Bronchial epithelial cell (primary cell): ENCODE measurements around the gene DCAF12. TPM values are rescaled to one million over a fixed set of nuclear protein-coding genes. Genes with fewer than 3 reads are reported as not detected.

Source experiments
- DNase-seq: peaks from one replicate; pipeline ENCODE4 v3.0.0-alpha.2; 2010; ENCODE audit warnings: low read depth
- FAIRE-seq: peaks from 2 replicates; lab custom pipeline; 2011; peaks lifted over from hg19 to GRCh38; lab: Jason Lieb, UNC
- H3K27me3 ChIP-seq: 2 replicates; pipeline ENCODE4 v1.5.1; 2011; ENCODE audit warnings: low read length; ENCODE audit not compliant: control insufficient read depth, insufficient read depth
- H3K36me3 ChIP-seq: 2 replicates; pipeline ENCODE4 v1.5.1; 2011; ENCODE audit warnings: low read length; ENCODE audit not compliant: control insufficient read depth, insufficient read depth
- H3K4me3 ChIP-seq: 2 replicates; pipeline ENCODE4 v1.5.1; 2011; ENCODE audit warnings: mild to moderate bottlenecking, low read depth, low read length, control low read depth
- total RNA-seq: library from RNA; depleted of rRNA; stranded (reverse); fragments of >200 nt; gene quantifications from 2 replicates; pipeline ENCODE4 v1.2.1, GENCODE V29; 2014
- TF ChIP-seq, protein P1 (sequence below): IDR thresholded peaks from 2 replicates; pipeline ENCODE4 v1.5.1; 2011; ENCODE audit warnings: mild to moderate bottlenecking, moderate library complexity, low read length, control low read depth, inconsistent platforms; ENCODE audit not compliant: insufficient read depth, severe bottlenecking

Gene DCAF12
- total RNA-seq, 1 donor from 2014 or later, result 15.3 TPM

DNA sequence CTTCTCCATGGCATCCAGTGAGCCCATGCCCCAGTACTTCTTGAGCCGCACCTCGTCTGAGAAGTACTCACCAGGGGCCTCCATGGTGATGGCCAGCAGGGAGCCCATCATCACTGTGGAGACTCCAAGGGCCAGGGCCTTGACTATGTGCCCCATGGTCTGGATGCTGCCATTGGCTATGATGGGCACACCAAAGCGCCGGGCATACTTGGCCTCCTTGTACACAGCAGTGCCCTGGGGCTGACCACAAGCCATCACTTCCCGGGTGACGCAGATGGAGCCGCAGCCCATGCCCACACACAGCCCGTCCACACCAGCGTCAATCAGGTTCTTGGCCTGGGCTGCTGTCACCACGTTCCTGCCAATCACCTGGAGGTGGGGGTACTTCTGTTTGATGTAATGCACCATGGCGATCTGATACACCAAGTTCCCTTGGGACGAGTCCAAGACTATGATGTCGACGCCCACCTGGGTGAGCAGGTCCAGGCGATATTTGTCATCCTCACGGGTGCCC is 7.0 kb upstream of the DCAF12 start:
- H3K36me3 ChIP-seq, result no peaks in the 10 kb centered on the region
- H3K27me3 ChIP-seq, result no peaks in the 10 kb centered on the region
- no peak for FAIRE-seq
- TF ChIP-seq, protein P1, sequence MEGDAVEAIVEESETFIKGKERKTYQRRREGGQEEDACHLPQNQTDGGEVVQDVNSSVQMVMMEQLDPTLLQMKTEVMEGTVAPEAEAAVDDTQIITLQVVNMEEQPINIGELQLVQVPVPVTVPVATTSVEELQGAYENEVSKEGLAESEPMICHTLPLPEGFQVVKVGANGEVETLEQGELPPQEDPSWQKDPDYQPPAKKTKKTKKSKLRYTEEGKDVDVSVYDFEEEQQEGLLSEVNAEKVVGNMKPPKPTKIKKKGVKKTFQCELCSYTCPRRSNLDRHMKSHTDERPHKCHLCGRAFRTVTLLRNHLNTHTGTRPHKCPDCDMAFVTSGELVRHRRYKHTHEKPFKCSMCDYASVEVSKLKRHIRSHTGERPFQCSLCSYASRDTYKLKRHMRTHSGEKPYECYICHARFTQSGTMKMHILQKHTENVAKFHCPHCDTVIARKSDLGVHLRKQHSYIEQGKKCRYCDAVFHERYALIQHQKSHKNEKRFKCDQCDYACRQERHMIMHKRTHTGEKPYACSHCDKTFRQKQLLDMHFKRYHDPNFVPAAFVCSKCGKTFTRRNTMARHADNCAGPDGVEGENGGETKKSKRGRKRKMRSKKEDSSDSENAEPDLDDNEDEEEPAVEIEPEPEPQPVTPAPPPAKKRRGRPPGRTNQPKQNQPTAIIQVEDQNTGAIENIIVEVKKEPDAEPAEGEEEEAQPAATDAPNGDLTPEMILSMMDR, result no peak
- no peak overlapping the region for H3K4me3 ChIP-seq
- DNase-seq, result no peak

DNA sequence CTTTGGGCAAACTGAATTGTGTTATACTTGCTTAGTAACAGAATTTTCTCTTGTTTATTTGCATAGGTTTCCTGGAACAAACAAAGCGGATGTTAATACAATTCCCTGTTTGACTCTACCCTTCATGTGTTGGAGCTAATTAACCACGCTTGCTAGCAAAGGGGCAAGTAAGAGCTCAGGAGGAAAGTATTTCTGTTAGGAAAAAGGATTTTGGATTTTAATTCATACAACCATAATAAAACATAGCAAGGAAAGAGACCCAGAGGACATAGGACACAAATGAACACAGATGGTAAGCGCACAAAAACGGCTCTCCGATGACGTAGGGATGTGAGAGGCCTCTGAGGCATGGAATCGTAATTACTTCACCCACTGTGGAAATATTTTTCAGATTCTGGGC is 5.1 kb upstream of the DCAF12 start:
- H3K4me3 ChIP-seq, result no peak overlapping the region
- H3K36me3 ChIP-seq, result no peaks in the 10 kb centered on the region
- no peak for DNase-seq
- H3K27me3 ChIP-seq, result no peaks in the 10 kb centered on the region
- TF ChIP-seq, protein P1, result no peak
- FAIRE-seq, result no peak

DNA sequence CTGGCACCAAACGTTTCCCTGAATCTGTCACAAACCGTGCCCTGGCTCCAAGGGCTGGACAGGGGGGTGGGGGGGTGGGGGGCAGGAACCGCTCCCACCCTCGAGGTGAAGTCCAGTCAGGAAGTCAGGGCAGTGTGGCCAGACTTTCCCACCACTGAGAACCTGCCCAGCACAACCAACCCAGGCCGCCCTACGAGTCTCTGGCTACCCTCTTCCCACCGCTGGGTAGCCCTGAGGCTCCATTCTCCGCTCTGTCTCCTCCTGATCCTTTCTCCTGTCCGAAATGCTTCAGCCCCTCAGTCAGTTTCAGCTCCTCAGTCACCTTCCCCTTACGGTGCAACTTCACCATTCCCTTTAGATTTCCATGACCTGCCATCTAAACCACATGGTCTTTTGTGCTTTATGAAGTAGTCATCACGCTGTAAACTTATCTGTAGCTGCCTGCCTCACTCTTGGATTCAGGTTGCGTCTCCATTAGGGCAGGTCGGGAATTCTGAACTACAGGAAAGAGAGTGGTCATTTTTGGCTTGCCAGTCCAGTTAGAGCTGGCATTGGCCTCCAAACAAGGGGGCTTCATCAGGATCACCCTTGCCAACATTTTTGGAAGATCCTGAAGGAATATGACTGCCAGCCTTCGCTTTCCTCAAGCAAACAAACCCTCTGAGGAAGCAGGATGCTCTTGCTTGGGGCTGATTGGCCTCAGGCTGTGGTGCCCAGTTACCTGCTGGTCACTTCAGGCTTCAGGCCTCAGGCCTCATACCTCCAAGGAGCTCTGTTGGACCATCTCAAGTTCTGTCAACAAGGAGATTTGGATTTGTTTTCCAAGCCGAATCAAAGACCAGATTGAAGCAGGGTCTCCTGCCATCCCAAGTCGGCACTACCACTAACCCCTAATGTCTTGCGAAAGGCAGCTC is 794 bp upstream of the DCAF12 start:
- TF ChIP-seq, protein P1, result no peak
- Histone ChIP-seq H3K4me3 (peak overlapping the region; percentile 91), H3K27me3 (no peaks in the 10 kb centered on the region), H3K36me3 (peaks cover 5% of the 10 kb centered on the region)
- DNase-seq, result no peak
- FAIRE-seq, result peak; percentile 13

DNA sequence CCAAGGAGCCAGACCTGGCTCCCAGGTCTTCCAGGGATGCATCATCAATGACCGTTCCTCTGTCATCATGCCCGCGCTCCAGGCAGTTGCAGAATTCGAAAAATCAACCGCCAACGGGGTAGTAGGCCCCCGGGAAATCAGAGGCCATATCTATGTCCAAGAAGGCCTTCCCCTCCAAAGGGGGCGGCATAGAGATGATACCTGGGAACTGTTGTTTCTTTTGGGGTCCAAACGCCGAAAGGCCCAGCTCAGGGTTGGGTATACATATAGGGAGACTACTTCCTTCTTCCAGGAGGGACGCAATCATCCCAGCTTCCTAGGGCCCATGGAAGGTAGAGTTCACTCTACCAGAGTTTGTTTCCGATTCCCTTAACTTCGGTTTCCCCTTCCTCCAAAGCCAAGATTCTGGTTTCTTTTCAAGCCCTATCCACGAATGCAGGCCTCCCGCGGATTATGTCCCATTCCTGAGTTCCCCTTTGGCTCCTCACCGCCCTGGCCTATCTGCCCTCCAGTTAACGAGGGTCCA is 754 bp downstream of the DCAF12 start:
- Histone ChIP-seq H3K27me3 (no peaks in the 10 kb centered on the region), H3K4me3 (peak overlapping the region; percentile 91), H3K36me3 (peaks cover 5% of the 10 kb centered on the region)
- TF ChIP-seq, protein P1, result peak; percentile 9
- DNase-seq (peak; percentile 50), FAIRE-seq (no peak)

DNA sequence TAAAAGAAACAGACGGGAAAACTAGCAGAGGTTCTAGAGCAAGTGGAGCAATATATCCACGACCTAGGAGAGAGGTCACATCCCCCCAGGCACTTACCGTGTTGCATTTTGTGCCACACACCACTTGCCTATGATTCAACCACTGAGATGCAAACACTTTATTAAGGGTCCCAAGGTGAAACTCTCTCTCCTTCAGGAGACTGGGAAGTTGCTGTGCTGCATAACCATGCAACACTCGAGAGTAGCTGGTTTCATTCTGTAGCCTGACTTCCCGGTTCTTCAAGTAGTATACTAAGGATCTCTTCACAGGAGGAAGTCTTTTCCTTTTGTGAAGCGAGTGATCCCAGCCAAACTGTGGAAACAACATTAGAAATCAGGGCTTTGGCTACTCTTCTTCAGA is 1.6 kb downstream of the DCAF12 start:
- peak; percentile 30 for DNase-seq
- peak; percentile 62 for FAIRE-seq
- H3K4me3 ChIP-seq, result peak overlapping the region; percentile 91

More for the DNA sequence above, 1.6 kb downstream of the DCAF12 start:
- TF ChIP-seq, protein P1, result no peak
- peaks cover 5% of the 10 kb centered on the region for H3K36me3 ChIP-seq
- no peaks in the 10 kb centered on the region for H3K27me3 ChIP-seq
